IMR-90 (cell line): ENCODE measurements around the gene EIF4A3. TPM values are rescaled to one million over a fixed set of nuclear protein-coding genes. Genes with fewer than 3 reads are reported as not detected.

Experiments used
- ATAC-seq: fragments of 200-7000 bp; cut with Tn5 transposase; 2 replicates; pipeline ENCODE4 v1.9.1; 2020; ENCODE audit warnings: low read depth, mild to moderate bottlenecking, moderate library complexity
- BruUV-seq: library from RNA; stranded (reverse); fragments of 400-500 nt; replicated peaks from 2 replicates; lab custom pipeline; 2021; lab: Mats Ljungman, UMichigan
- CTCF ChIA-PET: fragments of 300-600 bp; formaldehyde crosslinking; extraction: SDS; loops from one replicate; lab custom pipeline; 2021; ENCODE audit warnings: antibody characterized with exemption; lab: Yijun Ruan, JAX
- POLR2A ChIA-PET: fragments of 300-600 bp; sonication (Branson Sonifier 250); formaldehyde crosslinking; loops from one replicate; lab custom pipeline; 2022; ENCODE audit warnings: antibody characterized with exemption; ENCODE audit not compliant: unreplicated experiment; lab: Charles Lee
- DNase-seq: peaks from one replicate; pipeline ENCODE4 v3.0.0; 2013
- H2AFZ ChIP-seq: replicated peaks from 2 replicates; pipeline ENCODE3; 2013; ENCODE audit warnings: low read length, mild to moderate bottlenecking; ENCODE audit not compliant: poor library complexity
- H2AK5ac ChIP-seq: 2 replicates; pipeline ENCODE4 v1.6.1; 2013; ENCODE audit warnings: low read depth, low read length, inconsistent platforms
- H2AK9ac ChIP-seq: replicated peaks from 2 replicates; pipeline ENCODE3; 2013; ENCODE audit warnings: mild to moderate bottlenecking, low read depth, low read length, moderate library complexity; ENCODE audit not compliant: poor library complexity
- H2BK120ac ChIP-seq: 2 replicates; pipeline ENCODE4 v1.6.1; 2013; ENCODE audit warnings: low read depth, low read length, inconsistent platforms
- H2BK15ac ChIP-seq: 3 replicates; pipeline ENCODE4 v1.6.1; 2013; ENCODE audit warnings: low read depth, low read length, inconsistent platforms
- H2BK20ac ChIP-seq: 2 replicates; pipeline ENCODE4 v1.6.1; 2013; ENCODE audit warnings: low read depth, mild to moderate bottlenecking, inconsistent platforms, low read length, moderate library complexity
- H2BK5ac ChIP-seq: 2 replicates; pipeline ENCODE4 v1.6.1; 2013; ENCODE audit warnings: mild to moderate bottlenecking, low read depth, low read length, inconsistent platforms; ENCODE audit not compliant: poor library complexity, severe bottlenecking
- H3K14ac ChIP-seq: replicated peaks from 2 replicates; pipeline ENCODE4 v1.6.1; 2013; ENCODE audit warnings: low read depth, low read length, inconsistent platforms
- H3K18ac ChIP-seq: 2 replicates; pipeline ENCODE4 v1.6.1; 2013; ENCODE audit warnings: low read depth, low read length, control low read depth
- H3K23ac ChIP-seq: 2 replicates; pipeline ENCODE4 v1.6.1; 2013; ENCODE audit warnings: low read depth, low read length, inconsistent platforms
- H3K27ac ChIP-seq: 2 replicates; pipeline ENCODE4 v1.5.1; 2013; ENCODE audit warnings: mild to moderate bottlenecking, control low read depth, low read length; ENCODE audit not compliant: insufficient read depth
- H3K27me3 ChIP-seq: 2 replicates; pipeline ENCODE4 v1.6.1; 2013; ENCODE audit warnings: low read length; ENCODE audit not compliant: control insufficient read depth, insufficient read depth
- H3K36me3 ChIP-seq: 2 replicates; pipeline ENCODE4 v1.6.1; 2013; ENCODE audit warnings: low read length, mixed read lengths; ENCODE audit not compliant: control insufficient read depth, insufficient read depth
- H3K4ac ChIP-seq: 2 replicates; pipeline ENCODE4 v1.6.1; 2013; ENCODE audit warnings: low read depth, low read length, inconsistent platforms
- H3K4me1 ChIP-seq: 2 replicates; pipeline ENCODE4 v1.6.1; 2013; ENCODE audit warnings: low read length, mixed read lengths; ENCODE audit not compliant: control insufficient read depth, insufficient read depth
- H3K4me2 ChIP-seq: 2 replicates; pipeline ENCODE4 v1.6.1; 2013; ENCODE audit warnings: low read depth, mild to moderate bottlenecking, control low read depth, low read length, moderate library complexity
- H3K4me3 ChIP-seq: 2 replicates; pipeline ENCODE4 v1.5.1; 2013; ENCODE audit warnings: low read depth, mild to moderate bottlenecking, control low read depth, low read length, moderate library complexity; ENCODE audit not compliant: insufficient read depth
- H3K56ac ChIP-seq: 2 replicates; pipeline ENCODE4 v1.6.1; 2013; ENCODE audit warnings: low read length, inconsistent platforms; ENCODE audit not compliant: insufficient read depth; ENCODE audit errors: extremely low read depth
- H3K79me1 ChIP-seq, 2 experiments: 2 replicates each; pipeline ENCODE4 v1.6.1; 2013; ENCODE audit warnings: low read length in 2 of 2, inconsistent platforms in 1 of 2, low read depth in 1 of 2
- H3K9ac ChIP-seq: 2 replicates; pipeline ENCODE4 v1.6.1; 2013; ENCODE audit warnings: low read depth, low read length, control low read depth
- H3K9me1 ChIP-seq: 2 replicates; pipeline ENCODE4 v1.6.1; 2013; ENCODE audit warnings: low read length, inconsistent platforms; ENCODE audit not compliant: insufficient read depth
- H3K9me3 ChIP-seq: 2 replicates; pipeline ENCODE4 v1.6.1; 2013; ENCODE audit warnings: low read length; ENCODE audit not compliant: control insufficient read depth, insufficient read depth
- H4K20me1 ChIP-seq: 2 replicates; pipeline ENCODE4 v1.6.1; 2013; ENCODE audit warnings: low read length, inconsistent platforms; ENCODE audit not compliant: insufficient read depth
- H4K5ac ChIP-seq: 2 replicates; pipeline ENCODE4 v1.6.1; 2013; ENCODE audit warnings: mild to moderate bottlenecking, low read depth, low read length, control low read depth
- H4K8ac ChIP-seq, 2 experiments: 2 replicates each; pipeline ENCODE4 v1.6.1; 2013; ENCODE audit warnings: low read depth in 2 of 2, low read length in 2 of 2, control low read depth in 1 of 2, inconsistent platforms in 1 of 2
- H4K91ac ChIP-seq: 2 replicates; pipeline ENCODE4 v1.6.1; 2013; ENCODE audit warnings: low read depth, low read length, inconsistent platforms; ENCODE audit not compliant: insufficient read depth
- MXI1 ChIP-seq: IDR thresholded peaks from 2 replicates; pipeline ENCODE4 v1.6.1; 2012; ENCODE audit warnings: low read depth, mild to moderate bottlenecking, low read length, moderate library complexity, borderline replicate concordance
- RCOR1 ChIP-seq: IDR thresholded peaks from 2 replicates; pipeline ENCODE4 v1.6.1; 2012; ENCODE audit warnings: mild to moderate bottlenecking, low read length, improper control_type of control experiment; ENCODE audit not compliant: insufficient replicate concordance
- WGBS, 2 experiments: methylation state at CpG; one replicate each; pipeline versions ENCODE4 v1.1.5 to v1.1.7; 2013; ENCODE audit warnings: missing lambda C conversion rate in 2 of 2; ENCODE audit not compliant: insufficient read length in 1 of 2; ENCODE audit errors: extremely low coverage in 2 of 2; 5-methylcytosine and 5-hydroxymethylcytosine counted together
- dilution Hi-C: fragments of 300-500 bp; cut with HindIII; formaldehyde crosslinking; loops from one replicate; pipeline ENCODE4 v1.14.3; 2018; ENCODE audit warnings: low sequenced_read_pairs; ENCODE audit not compliant: unreplicated experiment
- in situ Hi-C: fragments of 300-500 bp; cut with MboI; formaldehyde crosslinking; loops from 3 replicates; pipeline ENCODE4 v1.14.3; 2019; ENCODE audit warnings: low sequenced_read_pairs, inconsistent platforms, mixed read lengths
- intact Hi-C: fragments of 100-400 bp; cut with micrococcal nuclease; formaldehyde crosslinking; loops from 2 replicates; pipeline ENCODE4 v1.10.0; 2022
- polyA plus RNA-seq, 3 experiments: library from polyadenylated mRNA; depleted of rRNA; stranded (reverse); fragments of >200 nt; gene quantifications; 2 replicates each; pipeline ENCODE4 v1.2.3, GENCODE V29; 2012; ENCODE audit warnings: low replicate concordance in 1 of 3
- total RNA-seq: library from RNA; depleted of rRNA; stranded (reverse); fragments of >200 nt; gene quantifications from 2 replicates; pipeline ENCODE4 v1.2.3, GENCODE V29; 2012

The EIF4A3 gene
- total and polyA plus RNA-seq, 2 of the 4 experiments (the other 2 are of a cell fraction): 85.3 to 97.1 TPM

DNA sequence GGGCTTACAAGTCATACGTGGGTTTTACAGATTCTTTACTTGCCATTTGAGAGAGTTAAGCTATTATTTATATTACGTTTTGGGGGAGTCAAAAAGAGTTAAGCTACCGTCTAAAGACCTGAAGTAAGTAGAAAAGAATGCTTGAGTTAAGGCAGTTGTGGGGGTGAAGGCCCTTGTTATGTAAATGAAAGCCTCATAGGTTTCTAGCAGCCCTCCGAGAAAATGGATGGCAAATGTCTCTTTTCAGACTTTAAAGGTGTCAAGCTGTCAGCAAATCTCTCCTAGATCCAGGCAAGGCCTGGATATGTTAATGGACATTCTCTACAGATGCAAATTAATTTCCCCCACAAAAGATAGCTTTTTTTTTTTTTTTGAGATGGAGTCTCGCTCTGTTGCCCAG is 7.2 kb upstream of the EIF4A3 start:
- intact Hi-C loops (no loop called here), in situ Hi-C loops (no loop called here), dilution Hi-C loops (no loop called here)
- Histone ChIP-seq H3K36me3 (no peaks in the 10 kb centered on the region), H3K27me3 (no peaks in the 10 kb centered on the region), H4K20me1 (no peaks in the 10 kb centered on the region), H3K9ac (no peak overlapping the region), H3K56ac (no peak overlapping the region), H2BK20ac (no peak overlapping the region), H3K4me2 (no peak overlapping the region), H3K4me3 (no peak overlapping the region), H4K91ac (no peak overlapping the region), H2AK5ac (no peak overlapping the region), H4K5ac (no peak overlapping the region), H3K4ac (no peak overlapping the region), H2BK5ac (no peak overlapping the region), H2BK120ac (no peak overlapping the region), H3K4me1 (peaks cover 7% of the 10 kb centered on the region), H2AFZ (no peak overlapping the region), H4K8ac (no peak overlapping the region), H3K79me1 (peaks cover 6 to 24% of the 10 kb centered on the region in 2 experiments; a peak in 2 of 4 replicates), H3K14ac (no peak overlapping the region), H3K9me3 (peaks cover 2% of the 10 kb centered on the region; the same call in 1 of the 2 replicates), H3K9me1 (no peaks in the 10 kb centered on the region; the same call in 1 of the 2 replicates), H3K23ac (no peak overlapping the region), H3K18ac (no peak overlapping the region), H2AK9ac (no peak overlapping the region), H2BK15ac (no peak overlapping the region), H3K27ac (no peak overlapping the region)
- DNase-seq: no peak
- ChIA-PET POLR2A (no interaction called here), CTCF (interaction anchor here (0.6 kb wide), 1 partner anchor 1152 kb away, joined by 3 read pairs; no protein-coding TSS in a partner anchor)
- BruUV-seq: no TSS peak
- TF ChIP-seq RCOR1 (no peak), MXI1 (no peak)
- 67% methylated on average over 2 of the region's 5 CpGs; no CpG with 5 or more reads in 1 of the 2 experiments for WGBS, 2 experiments
- ATAC-seq: no peak
